K562 treated with DMSO at 1 percent for 48 hours (cell line): ENCODE results near the gene VANGL2. TPM values are rescaled to one million over a fixed set of nuclear protein-coding genes. Genes with fewer than 3 reads are reported as not detected.

Experiments used
- total RNA-seq: library from RNA; unstranded; fragments of 300-600 nt; gene quantifications from 2 replicates; pipeline ENCODE4 v1.2.3, GENCODE V29; 2022; ENCODE audit warnings: low replicate concordance; ENCODE audit errors: extremely low read depth

The VANGL2 gene
- not detected in 2 replicates for total RNA-seq

GRCh38 chr1:160400223-160400645 is at the start of gene VANGL2:
Gene VANGL2 (plus strand): TSS chr1:160400564. CDS start chr1:160415838, 15,274 bp downstream.

GRCh38 chr1:160366731-160367515 is 33.4 kb upstream of the VANGL2 start, which contains the start of gene NHLH1:
Gene NHLH1 (plus strand): TSS chr1:160367071. CDS start chr1:160370732, 3,661 bp downstream.

Other genes starting within 250 kb of the VANGL2 start
- not detected in 2 replicates for gene ATP1A4, start 249.0 kb upstream of the VANGL2 start, total RNA-seq
- not detected in 2 replicates for gene CASQ1, start 210.0 kb upstream of the VANGL2 start, total RNA-seq
- not detected in 2 replicates for gene PEA15, start 195.2 kb upstream of the VANGL2 start, total RNA-seq
- gene DCAF8, start 138.0 kb upstream of the VANGL2 start, total RNA-seq, result not detected in 2 replicates
- gene PEX19, start 115.4 kb upstream of the VANGL2 start, total RNA-seq, result not detected in 2 replicates
- gene COPA, start 57.3 kb upstream of the VANGL2 start, total RNA-seq, result 244 TPM in 1 of 2 replicates, not detected in the other
- not detected in 2 replicates for gene NCSTN, start 57.2 kb upstream of the VANGL2 start, total RNA-seq
- not detected in 2 replicates for gene NHLH1, start 33.5 kb upstream of the VANGL2 start, total RNA-seq
- gene SLAMF6, start 122.7 kb downstream of the VANGL2 start, total RNA-seq, result not detected in 2 replicates
- gene CD84, start 178.9 kb downstream of the VANGL2 start, total RNA-seq, result not detected in 2 replicates
- not detected in 2 replicates for gene SLAMF1, start 246.5 kb downstream of the VANGL2 start, total RNA-seq